HG03175 (cell line): ENCODE data around the gene FAM20C.

Source experiments
- ATAC-seq: cut with Tn5 transposase; IDR thresholded peaks from one replicate; pipeline ENCODE4 v1.9.1; 2021; ENCODE audit warnings: mild to moderate bottlenecking, moderate library complexity; ENCODE audit not compliant: unreplicated experiment

FAM20C gene

GRCh38 chr7:191981-192649, at the start of gene FAM20C:
FAM20C (plus strand) TSS chr7:192571; CDS start chr7:193200, 629 bp downstream.
- no peak for ATAC-seq

GRCh38 chr7:143145-143751, 49.1 kb upstream of the FAM20C start:
- ATAC-seq, result no peak

DNA sequence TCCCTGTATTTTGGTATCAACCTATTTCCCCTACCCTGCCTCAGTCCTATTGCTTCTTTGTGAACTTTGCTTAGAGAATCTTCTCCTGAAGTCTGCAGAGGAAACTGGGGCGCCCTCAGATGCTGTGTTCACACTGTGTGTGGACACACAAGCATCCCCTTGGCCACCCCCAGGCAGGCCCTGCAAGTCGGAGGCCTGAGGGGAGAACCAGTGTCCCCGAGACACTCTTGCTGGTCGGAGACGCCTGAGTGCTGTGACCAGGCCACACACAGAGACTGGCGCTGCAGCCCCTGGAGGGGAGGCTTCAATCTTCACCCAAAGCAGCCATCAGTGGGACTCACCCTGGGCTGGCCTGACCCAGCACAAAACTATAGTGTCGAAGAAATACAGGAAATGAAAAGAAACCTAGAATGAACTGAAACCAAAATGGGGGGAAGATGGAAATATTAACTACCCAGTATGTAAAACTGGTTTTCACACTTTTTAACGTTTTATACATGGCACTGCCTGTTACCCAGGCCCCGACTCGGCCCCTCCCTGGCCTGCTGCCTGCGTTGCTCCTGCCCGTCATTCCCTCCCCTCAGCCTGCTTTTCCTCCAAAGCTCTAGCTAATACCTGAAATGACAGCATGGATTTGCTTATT, 48.4 kb upstream of the FAM20C start:
- ATAC-seq, result peak; percentile 66

DNA sequence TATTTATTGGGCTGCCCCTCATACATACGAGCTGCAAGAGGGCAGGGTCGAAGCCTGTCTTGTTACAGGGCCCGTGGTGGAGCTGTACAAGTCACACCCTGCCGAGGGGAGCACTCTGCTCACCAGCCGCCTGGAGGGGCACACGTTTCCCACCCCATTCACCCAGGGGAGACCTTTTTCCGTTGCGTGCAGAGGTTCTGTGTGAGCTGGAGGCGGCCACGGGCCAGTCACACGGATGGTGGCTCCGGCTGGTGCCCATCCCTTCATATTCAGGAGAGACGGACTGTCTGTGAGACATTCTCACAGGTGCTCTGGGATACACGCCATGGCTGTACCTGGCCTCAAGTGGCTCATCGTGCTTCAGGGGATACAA, 47.9 kb upstream of the FAM20C start:
- ATAC-seq, result no peak

- no peak for ATAC-seq
Observed at GRCh38 chr7:145863-146262, 46.5 kb upstream of the FAM20C start.

GRCh38 chr7:148543-148931, 43.8 kb upstream of the FAM20C start:
- no peak for ATAC-seq

- ATAC-seq, result peak; percentile 93
Observed at GRCh38 chr7:148932-149790, 43.2 kb upstream of the FAM20C start.

DNA sequence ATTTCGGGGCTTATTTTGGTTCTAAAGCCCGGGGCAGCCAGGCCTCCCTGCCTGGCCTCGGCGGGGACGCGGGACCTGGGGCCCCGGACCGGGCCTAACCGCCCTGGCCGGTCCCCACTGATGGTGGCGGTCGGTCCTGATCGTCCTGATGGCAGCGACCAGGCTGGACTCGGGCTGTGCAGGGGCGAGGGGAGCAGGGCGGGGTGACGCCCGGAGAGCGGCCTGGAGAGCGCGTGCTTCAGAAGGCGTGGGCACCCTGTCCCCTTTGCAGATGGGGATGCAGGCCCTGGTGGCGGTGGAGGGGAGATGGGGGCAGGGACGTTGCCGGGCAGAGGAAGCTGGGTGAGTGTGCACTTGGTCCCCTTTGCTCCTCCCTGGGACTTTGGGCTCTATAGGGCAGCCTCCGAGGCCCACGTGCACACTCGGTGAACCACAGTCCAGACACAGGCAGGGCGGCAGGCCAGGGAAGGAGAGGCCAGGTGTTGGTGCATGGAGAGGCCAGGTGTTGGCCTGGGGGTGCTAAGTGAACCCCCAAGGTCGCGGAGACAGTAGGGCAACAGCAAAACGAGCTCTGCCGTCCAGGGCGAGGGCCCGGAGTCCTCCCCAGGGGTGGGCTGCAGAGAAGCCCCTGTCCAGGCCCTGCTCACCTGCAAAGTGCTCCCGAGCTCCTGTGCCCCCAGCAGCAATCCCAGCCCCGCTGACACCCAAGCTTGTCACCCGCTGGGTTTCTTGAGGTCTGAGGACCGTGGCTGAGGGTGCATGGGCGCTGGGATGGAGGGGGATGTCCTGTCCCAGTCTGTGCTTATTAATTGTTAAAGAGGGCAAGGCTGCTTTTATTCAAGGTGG, 42.4 kb upstream of the FAM20C start:
- no peak for ATAC-seq

DNA sequence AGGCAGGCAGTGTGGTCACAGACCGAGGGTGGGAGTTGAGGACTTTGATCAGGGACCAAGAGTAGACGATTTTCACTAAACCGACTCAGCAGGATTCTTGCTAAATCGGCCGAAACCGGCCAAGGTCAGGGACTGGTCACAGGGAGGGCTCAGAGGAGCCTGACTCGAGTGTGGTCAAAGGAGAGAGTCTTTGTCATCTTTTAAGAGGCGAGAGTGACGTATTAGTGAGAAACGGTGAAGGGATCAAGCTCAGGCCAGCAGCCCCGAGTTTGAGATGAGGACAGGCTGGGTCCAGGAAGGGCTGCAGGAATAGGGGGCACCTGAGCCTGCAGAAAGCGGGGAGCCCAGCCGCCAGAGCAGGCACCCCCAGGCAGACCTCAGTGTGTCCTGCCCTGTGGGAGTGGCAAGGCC, 41.6 kb upstream of the FAM20C start:
- ATAC-seq, result no peak

GRCh38 chr7:151346-152050, 40.9 kb upstream of the FAM20C start:
- no peak for ATAC-seq

GRCh38 chr7:152702-153391, 39.5 kb upstream of the FAM20C start:
- no peak for ATAC-seq

- ATAC-seq, result no peak
Observed at GRCh38 chr7:153604-154003, 38.8 kb upstream of the FAM20C start.

- no peak for ATAC-seq
Observed at GRCh38 chr7:154096-154799, 38.1 kb upstream of the FAM20C start.

DNA sequence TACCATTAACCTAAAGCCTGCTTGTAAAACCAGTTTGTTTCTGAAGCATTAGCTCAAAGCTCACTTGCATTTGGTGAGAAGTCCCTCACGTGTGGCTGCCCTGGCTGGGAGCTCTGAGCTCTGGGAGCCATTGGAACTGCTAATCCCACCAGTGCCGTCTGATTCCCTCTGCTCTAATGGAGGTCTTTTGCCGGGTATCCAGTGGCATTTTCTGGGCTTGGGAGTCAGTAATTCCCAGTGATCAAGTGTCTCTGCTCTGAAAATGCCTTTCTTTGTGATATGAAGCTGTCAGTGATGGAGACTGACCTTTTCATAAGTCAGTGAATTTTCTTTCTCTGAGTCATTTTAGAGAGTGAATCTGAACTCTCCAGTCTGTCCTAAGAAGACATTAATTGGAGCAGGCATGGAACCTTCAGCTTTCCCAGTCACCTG, 36.9 kb upstream of the FAM20C start:
- no peak for ATAC-seq

DNA sequence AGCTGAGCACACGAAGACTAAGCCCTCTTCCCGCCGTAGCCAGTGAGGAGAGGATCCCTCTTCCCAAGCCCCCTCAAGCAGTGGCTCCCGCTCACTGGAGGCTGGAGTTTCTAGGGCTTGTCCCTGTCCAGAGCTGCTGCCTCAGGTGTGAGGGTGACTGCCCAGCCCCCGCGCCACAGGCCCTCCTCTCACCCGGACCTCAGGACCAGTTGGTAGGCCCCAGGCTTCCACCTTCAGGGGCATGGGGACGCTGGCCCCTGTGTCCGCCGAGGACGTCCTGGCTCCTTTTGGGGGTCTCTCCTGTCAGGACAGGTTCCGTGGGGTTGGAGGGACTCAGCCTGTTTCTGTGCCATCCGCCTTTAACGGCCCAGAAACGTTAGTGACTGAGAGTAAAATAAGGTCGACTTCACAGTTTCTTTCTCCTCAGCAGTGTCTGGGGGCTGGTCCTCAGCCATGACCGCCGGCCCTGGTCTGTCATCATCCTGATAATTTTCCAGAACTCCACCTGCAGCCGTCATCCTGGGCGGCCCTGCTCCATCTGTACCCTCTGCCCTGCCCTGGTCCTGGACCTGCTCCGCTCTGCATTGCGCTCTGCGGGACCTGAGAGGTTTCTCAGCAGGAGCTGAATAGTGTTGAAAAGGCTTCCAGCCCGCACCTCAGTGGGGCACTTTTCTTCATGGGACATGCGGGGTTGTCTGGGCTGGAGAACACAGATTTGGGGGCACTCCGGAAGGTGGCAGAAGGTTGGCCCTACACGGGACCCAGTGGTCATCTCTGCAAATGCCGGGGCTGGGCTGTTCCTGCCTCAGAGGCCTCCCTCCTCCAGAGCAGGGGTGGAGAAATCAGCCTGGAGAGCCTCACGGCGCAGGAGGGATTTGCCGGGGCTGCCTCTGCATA, 36.0 kb upstream of the FAM20C start:
- no peak for ATAC-seq

- no peak for ATAC-seq
Observed at GRCh38 chr7:157008-157310, 35.4 kb upstream of the FAM20C start.

DNA sequence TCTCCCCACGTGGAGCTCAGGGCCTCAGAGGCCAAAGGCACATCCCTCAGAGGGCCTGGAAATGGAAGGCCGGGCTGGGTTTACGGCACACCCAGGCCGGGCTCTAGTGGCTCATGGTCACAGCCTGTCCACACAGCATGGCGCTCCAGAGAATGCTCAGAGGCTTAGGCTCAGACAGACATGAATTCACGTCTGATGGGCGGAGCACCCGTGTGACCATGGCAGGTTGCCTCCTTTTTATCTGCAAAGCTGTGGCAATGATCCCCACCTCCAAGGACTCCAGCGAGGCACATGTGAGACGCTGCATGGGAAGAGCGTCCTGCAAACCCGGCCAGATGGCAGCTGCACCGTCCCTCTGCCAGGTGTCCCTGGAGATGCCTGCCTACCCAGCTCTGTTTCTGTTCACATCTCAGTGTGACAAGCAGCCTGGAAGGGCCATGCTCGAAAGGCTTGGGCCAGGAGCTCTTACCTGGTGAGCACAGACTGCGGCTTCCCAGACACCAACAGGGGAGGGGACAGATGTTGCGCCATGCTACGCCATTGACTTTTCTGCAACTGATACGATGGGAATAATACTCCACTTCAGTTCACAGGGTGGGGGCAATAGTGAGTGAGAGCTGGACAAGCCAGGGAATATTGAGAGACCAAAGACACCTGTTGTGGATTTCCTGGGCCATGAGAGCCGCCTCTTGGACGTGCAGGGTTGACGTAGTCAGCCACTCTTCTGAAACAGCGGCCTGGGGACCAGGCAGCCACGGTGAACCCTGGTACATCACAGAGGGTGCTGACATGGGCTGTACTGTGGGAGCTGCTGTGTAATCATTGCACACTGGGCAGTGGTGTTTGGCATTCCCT, 34.4 kb upstream of the FAM20C start:
- ATAC-seq, result no peak
